ENCODE results near the gene MAPK4.

Gene MAPK4

DNA sequence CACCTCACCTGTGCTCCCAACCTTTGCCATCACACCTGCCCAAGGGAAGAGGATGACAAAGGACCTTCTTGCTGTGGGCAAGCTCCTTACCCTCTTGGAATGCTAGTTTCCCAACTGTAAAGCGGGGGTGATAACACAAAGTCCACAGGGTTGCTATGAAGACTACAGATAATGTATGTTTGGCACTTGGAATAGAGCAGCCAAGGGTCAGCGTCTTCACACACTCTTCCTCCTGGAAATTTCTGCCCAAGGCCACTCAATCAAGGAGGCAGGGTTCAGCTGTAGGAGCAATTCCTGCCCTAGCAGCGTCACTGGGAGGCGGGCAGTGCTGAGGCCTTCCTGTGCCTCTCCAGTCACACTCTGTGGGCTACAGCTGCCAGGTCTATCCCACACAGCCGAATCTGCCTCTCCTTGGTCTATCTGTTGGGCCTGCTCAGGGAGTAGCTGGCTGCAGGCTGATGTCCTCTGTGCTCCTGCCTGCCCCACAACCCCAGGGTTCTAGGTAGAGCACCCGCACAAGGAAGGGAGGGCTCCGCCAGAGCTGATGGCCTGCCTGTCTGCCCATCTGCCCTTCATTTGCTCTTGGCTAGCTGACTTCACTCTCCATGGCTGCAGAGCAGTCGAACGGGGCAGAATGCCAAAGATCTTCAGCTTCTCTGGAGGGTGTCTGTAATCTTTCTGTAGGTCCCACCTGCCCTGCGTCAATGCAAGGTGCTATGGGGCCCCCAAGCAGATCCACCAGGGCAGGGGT, 168.0 kb downstream of the MAPK4 start:
- no peak overlapping the region for H3K4me3 ChIP-seq (ENCODE audit: control insufficient read depth, low read depth, low read length)
- DNase-seq (ENCODE audit: low read depth), result no peak

DNA sequence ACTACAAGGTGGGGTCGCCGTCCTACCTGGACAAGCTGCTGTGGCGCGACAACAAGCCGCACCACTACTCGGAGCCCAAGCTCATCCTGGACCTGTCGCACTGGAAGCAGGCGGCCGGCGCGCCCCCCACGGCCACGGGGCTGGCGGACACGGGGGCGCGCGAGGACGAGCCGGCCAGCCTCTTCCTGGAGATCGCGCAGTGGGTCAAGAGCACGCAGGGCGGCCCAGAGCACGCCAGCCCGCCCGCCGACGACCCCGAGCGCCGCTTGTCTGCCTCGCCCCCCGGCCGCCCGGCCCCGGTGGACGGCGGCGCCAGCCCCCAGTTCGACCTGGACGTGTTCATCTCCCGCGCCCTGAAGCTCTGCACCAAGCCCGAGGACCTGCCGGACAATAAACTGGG, 169.5 kb downstream of the MAPK4 start:
- DNase-seq (ENCODE audit: low read depth), result no peak
- H3K4me3 ChIP-seq (ENCODE audit: control insufficient read depth, low read depth, low read length), result no peak overlapping the region
- TF ChIP-seq, protein P1, sequence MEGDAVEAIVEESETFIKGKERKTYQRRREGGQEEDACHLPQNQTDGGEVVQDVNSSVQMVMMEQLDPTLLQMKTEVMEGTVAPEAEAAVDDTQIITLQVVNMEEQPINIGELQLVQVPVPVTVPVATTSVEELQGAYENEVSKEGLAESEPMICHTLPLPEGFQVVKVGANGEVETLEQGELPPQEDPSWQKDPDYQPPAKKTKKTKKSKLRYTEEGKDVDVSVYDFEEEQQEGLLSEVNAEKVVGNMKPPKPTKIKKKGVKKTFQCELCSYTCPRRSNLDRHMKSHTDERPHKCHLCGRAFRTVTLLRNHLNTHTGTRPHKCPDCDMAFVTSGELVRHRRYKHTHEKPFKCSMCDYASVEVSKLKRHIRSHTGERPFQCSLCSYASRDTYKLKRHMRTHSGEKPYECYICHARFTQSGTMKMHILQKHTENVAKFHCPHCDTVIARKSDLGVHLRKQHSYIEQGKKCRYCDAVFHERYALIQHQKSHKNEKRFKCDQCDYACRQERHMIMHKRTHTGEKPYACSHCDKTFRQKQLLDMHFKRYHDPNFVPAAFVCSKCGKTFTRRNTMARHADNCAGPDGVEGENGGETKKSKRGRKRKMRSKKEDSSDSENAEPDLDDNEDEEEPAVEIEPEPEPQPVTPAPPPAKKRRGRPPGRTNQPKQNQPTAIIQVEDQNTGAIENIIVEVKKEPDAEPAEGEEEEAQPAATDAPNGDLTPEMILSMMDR (conservative IDR thresholded peaks at IDR 0.05; ENCODE audit: control insufficient read depth, insufficient read depth, low read depth, low read length), result no peak

More for the DNA sequence above, 168.0 kb downstream of the MAPK4 start:
- TF ChIP-seq, protein P1 (conservative IDR thresholded peaks at IDR 0.05; ENCODE audit: control insufficient read depth, insufficient read depth, low read depth, low read length), result no peak

DNA sequence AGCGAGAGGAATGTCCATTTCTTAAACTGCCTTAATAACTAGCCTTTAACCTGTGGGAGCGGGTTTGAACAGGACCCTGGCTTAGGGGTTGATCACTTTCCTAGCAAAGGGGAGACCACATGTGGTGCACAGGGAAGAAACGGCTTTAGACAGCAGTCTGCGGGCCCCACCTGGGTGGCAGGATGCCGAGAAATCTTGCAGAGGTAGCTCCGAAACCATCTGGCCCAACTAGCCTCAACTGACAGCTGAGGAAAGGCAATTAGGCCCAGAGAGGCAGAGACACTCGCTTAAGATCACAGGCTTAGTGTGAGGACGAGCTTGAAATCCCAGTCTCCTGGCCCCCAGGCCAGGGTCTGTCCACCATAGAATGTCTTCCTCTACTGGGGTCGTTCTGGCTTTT, 170.1 kb downstream of the MAPK4 start:
- DNase-seq (ENCODE audit: low read depth), result no peak
- TF ChIP-seq, protein P1 (conservative IDR thresholded peaks at IDR 0.05; ENCODE audit: control insufficient read depth, insufficient read depth, low read depth, low read length), result no peak
- no peak overlapping the region for H3K4me3 ChIP-seq (ENCODE audit: control insufficient read depth, low read depth, low read length)

DNA sequence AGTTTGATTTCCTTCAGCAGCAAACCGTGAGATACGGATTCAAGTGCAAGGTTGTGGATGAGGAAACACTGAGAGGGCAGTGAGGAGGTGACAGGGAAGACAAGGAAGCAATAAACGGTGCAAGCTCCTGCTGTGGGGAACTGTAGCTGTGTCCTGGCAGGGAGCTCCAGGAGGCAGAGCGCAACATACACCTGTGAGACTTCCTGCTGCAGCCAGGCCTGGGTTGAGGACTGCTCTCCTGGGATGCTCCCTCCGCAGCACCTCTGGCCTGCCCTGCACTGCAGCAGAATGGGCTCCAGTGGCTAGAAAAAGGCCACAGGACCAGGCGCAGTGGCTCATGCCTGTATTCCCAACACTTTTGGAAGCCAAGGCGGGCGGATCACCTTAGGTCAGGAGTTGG, 174.5 kb downstream of the MAPK4 start:
- TF ChIP-seq, protein P1 (conservative IDR thresholded peaks at IDR 0.05; ENCODE audit: control insufficient read depth, insufficient read depth, low read depth, low read length), result no peak
- H3K4me3 ChIP-seq (ENCODE audit: control insufficient read depth, low read depth, low read length), result no peak overlapping the region
- DNase-seq (ENCODE audit: low read depth), result no peak

DNA sequence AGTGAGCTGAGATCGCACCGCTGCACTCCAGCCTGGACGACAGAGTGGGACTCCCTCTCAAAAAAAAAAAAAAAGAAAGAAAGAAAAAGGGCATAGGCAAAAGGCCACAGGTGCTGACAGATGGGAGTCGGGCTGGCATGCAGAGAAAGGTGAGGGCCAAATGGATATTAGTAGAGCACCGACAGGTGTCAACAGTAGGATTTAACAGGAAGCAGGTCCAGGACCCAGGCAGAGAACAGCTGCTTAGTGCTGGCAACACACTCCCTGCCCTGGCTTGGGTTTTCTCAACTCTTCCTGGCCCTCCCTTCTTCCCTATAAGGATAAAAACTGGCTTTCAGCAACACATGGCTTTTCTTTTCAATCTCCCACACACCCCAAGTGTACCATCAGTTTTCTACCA, 175.0 kb downstream of the MAPK4 start:
- TF ChIP-seq, protein P1 (conservative IDR thresholded peaks at IDR 0.05; ENCODE audit: control insufficient read depth, insufficient read depth, low read depth, low read length), result no peak
- H3K4me3 ChIP-seq (ENCODE audit: control insufficient read depth, low read depth, low read length), result no peak overlapping the region
- DNase-seq (ENCODE audit: low read depth), result no peak

DNA sequence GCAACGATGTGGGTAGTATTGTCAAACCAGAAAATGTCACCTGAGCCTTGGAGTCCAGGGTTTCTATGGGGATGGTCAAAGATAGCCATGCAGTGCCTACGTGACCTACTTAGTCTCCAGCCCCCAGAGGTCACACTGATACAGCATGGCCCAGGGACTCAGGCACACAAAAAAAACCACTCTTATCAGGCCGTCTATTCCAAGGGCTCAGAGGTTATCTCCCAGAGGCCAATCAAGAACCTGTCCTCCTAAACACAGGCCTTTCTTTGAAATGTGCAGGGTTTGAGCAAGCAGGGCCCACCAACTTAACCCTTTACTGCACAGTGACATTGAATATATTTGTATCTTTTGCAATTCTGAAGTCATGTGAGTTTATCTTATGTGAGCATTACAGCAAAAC, 177.2 kb downstream of the MAPK4 start:
- TF ChIP-seq, protein P1 (conservative IDR thresholded peaks at IDR 0.05; ENCODE audit: control insufficient read depth, insufficient read depth, low read depth, low read length), result no peak
- DNase-seq (ENCODE audit: low read depth), result no peak

More for the DNA sequence above, 177.2 kb downstream of the MAPK4 start:
- no peak overlapping the region for H3K4me3 ChIP-seq (ENCODE audit: control insufficient read depth, low read depth, low read length)
